Neuron (in vitro differentiated cells): Measurements from ENCODE around the gene NAB1.

Source experiments
- H2AFZ ChIP-seq: one replicate; pipeline ENCODE4 v1.6.1; 2013; ENCODE audit warnings: low read depth, mild to moderate bottlenecking, inconsistent platforms, low read length, moderate library complexity
- H3K27me3 ChIP-seq: one replicate; pipeline ENCODE4 v1.6.1; 2013; ENCODE audit warnings: low read length; ENCODE audit not compliant: insufficient read depth
- H3K36me3 ChIP-seq: one replicate; pipeline ENCODE4 v1.6.1; 2013; ENCODE audit warnings: low read length; ENCODE audit not compliant: insufficient read depth
- H3K4me1 ChIP-seq: one replicate; pipeline ENCODE4 v1.6.1; 2013; ENCODE audit warnings: low read length; ENCODE audit not compliant: insufficient read depth
- H3K4me3 ChIP-seq: 2 replicates; pipeline ENCODE4 v1.5.1; 2013; ENCODE audit warnings: mild to moderate bottlenecking, low read length, moderate library complexity
- H3K9me3 ChIP-seq: one replicate; pipeline ENCODE4 v1.6.1; 2013; ENCODE audit warnings: low read length

The NAB1 gene

GRCh38 chr2:190648289-190649034, 421 bp upstream of the NAB1 start:
- Histone ChIP-seq H3K36me3 (no peaks in the 10 kb centered on the region), H2AFZ (peak overlapping the region; percentile 99), H3K4me1 (peaks cover 4% of the 10 kb centered on the region), H3K4me3 (peak overlapping the region; percentile 73), H3K27me3 (no peaks in the 10 kb centered on the region), H3K9me3 (no peaks in the 10 kb centered on the region)

DNA sequence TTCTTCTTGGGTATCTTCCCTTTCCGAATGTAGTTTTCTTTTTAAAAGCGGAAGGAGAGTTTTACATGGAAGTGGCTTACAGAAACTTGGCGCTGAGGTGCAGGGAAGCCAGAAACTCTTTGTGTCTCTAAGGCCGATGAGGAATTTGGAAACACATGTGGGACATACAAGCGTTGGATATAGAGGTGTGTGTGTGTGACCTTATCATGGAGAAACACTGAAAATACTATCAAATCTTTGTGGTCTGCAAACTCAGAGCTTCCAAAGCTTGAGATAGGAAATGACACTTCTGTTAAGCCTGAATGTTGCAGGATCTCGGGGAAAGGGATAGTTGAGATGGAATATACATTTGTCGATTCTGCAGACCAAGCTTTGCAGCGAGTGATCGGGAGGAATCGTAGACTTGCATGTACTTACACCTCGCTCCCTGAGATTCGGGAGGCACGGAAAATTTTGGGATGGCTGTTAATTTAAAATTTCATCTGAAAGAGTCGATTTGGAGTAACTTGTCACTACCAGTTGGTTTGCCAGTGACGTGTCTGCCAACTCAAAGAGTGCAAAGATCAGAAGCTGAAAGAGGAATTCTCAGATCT, 1.0 kb downstream of the NAB1 start:
- H3K4me3 ChIP-seq, result peak overlapping the region; percentile 67
- H2AFZ ChIP-seq, result peak overlapping the region; percentile 99
- no peaks in the 10 kb centered on the region for H3K27me3 ChIP-seq

GRCh38 chr2:190651413-190651812, 2.5 kb downstream of the NAB1 start:
- no peaks in the 10 kb centered on the region for H3K9me3 ChIP-seq
- no peaks in the 10 kb centered on the region for H3K36me3 ChIP-seq
- H3K27me3 ChIP-seq, result no peaks in the 10 kb centered on the region
- H3K4me1 ChIP-seq, result peaks cover 4% of the 10 kb centered on the region
- H2AFZ ChIP-seq, result no peak overlapping the region
- no peak overlapping the region for H3K4me3 ChIP-seq

More for the DNA sequence above, 1.0 kb downstream of the NAB1 start:
- no peaks in the 10 kb centered on the region for H3K9me3 ChIP-seq
- peaks cover 4% of the 10 kb centered on the region for H3K4me1 ChIP-seq
- no peaks in the 10 kb centered on the region for H3K36me3 ChIP-seq

GRCh38 chr2:190653231-190653630, 4.3 kb downstream of the NAB1 start:
- Histone ChIP-seq H3K4me3 (no peak overlapping the region), H3K9me3 (no peaks in the 10 kb centered on the region), H3K27me3 (no peaks in the 10 kb centered on the region), H3K4me1 (peaks cover 4% of the 10 kb centered on the region), H2AFZ (no peak overlapping the region), H3K36me3 (no peaks in the 10 kb centered on the region)

DNA sequence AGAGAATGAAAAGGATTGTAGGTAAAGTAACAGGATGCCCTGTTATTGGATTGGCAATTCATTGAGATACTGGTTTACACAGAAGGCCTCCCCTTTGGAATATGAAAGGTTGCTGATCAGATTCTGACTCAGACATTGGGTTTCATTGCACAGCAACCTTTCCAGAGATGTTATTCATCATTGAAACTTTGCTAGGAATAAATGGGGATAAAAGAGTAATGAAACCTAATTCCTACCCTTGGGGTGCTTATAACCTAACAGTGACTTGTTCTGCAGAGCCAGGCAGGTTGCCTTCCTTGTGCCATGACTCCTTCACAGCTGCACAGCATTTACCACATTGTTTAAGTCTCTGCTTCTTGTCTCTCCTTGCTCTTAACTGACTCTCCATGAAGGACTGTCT, 5.0 kb downstream of the NAB1 start:
- peaks cover 1% of the 10 kb centered on the region for H3K36me3 ChIP-seq
- H3K4me1 ChIP-seq, result peaks cover 4% of the 10 kb centered on the region
- no peak overlapping the region for H2AFZ ChIP-seq
- no peak overlapping the region for H3K4me3 ChIP-seq
- no peaks in the 10 kb centered on the region for H3K27me3 ChIP-seq
- no peaks in the 10 kb centered on the region for H3K9me3 ChIP-seq

- Histone ChIP-seq H3K4me3 (no peak overlapping the region), H3K36me3 (peaks cover 7% of the 10 kb centered on the region), H3K9me3 (no peaks in the 10 kb centered on the region), H2AFZ (no peak overlapping the region), H3K4me1 (peaks cover 4% of the 10 kb centered on the region), H3K27me3 (no peaks in the 10 kb centered on the region)
Observed at GRCh38 chr2:190655113-190655512, 6.2 kb downstream of the NAB1 start.

DNA sequence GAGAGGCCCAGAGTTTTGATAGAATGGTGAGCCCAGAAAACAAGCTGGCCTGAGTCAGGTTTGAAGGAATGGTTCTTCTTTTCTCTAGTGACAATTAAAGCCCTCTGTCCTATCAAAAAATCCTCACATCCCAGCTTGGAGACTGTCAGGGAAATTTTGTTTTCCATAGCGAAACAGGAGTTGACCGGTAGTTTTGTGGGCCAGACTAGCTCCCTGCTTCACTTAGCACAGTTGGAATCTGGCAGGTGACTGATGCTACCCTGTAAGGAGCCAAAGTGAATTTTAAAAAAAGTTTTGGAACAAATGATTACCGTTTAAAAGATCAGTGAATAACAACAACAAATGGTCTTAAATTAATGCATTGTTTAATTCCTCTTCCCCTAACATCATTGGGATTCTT, 6.7 kb downstream of the NAB1 start:
- Histone ChIP-seq H3K36me3 (peaks cover 8% of the 10 kb centered on the region), H3K4me3 (no peak overlapping the region), H2AFZ (no peak overlapping the region), H3K4me1 (no peaks in the 10 kb centered on the region), H3K27me3 (no peaks in the 10 kb centered on the region), H3K9me3 (no peaks in the 10 kb centered on the region)

GRCh38 chr2:190656301-190656700, 7.4 kb downstream of the NAB1 start:
- no peaks in the 10 kb centered on the region for H3K9me3 ChIP-seq
- no peaks in the 10 kb centered on the region for H3K27me3 ChIP-seq
- H3K4me3 ChIP-seq, result no peak overlapping the region
- no peak overlapping the region for H2AFZ ChIP-seq
- H3K36me3 ChIP-seq, result peaks cover 9% of the 10 kb centered on the region
- H3K4me1 ChIP-seq, result no peaks in the 10 kb centered on the region

DNA sequence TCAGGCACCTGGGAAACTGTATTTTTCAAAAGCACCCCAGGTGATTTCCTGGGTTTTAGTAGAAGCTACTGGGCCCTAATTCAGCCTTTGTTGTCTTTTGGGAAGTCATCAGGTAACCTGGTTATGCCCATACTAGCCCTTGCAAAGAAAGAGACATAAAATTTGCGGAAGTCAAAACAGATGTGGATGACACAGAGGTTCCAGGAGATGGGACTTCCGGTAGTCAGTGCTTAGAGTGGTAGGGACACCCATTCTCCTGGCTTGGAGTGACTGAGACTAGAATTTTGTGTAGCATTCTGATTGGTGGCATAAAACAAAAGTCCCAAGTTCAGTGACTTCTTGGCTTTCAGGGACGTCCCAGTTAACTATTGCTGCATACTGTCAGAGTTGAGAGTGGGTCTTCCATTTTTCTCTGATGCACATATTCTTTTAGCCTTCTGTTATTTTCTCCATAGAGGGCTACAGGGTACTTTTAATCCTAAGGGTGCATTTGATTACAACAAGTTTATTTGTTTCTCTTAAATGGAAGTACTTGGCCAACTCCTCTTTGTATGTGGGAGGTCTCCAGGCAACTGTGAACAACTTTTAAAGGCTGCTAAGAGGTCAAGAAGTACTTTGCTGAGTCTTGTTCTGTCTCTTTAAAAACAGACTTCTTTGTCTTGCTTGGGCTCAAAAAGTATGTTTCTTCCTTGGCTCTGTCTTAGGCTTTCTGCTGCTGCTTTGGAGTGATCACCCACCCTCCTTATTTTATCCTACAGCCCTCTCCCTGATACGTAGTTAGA, 8.8 kb downstream of the NAB1 start:
- Histone ChIP-seq H3K36me3 (peaks cover 9% of the 10 kb centered on the region), H3K27me3 (no peaks in the 10 kb centered on the region), H2AFZ (no peak overlapping the region), H3K4me1 (no peaks in the 10 kb centered on the region), H3K9me3 (no peaks in the 10 kb centered on the region), H3K4me3 (no peak overlapping the region)

- H3K4me3 ChIP-seq, result no peak overlapping the region
- peaks cover 9% of the 10 kb centered on the region for H3K36me3 ChIP-seq
- no peaks in the 10 kb centered on the region for H3K27me3 ChIP-seq
- no peaks in the 10 kb centered on the region for H3K9me3 ChIP-seq
- no peak overlapping the region for H2AFZ ChIP-seq
- no peaks in the 10 kb centered on the region for H3K4me1 ChIP-seq
Observed at GRCh38 chr2:190659553-190659952, 10.7 kb downstream of the NAB1 start.

GRCh38 chr2:190662754-190663153, 13.9 kb downstream of the NAB1 start:
- no peaks in the 10 kb centered on the region for H3K27me3 ChIP-seq
- no peak overlapping the region for H2AFZ ChIP-seq
- H3K36me3 ChIP-seq, result peaks cover 10% of the 10 kb centered on the region
- H3K4me3 ChIP-seq, result no peak overlapping the region
- H3K9me3 ChIP-seq, result peaks cover 2% of the 10 kb centered on the region
- no peaks in the 10 kb centered on the region for H3K4me1 ChIP-seq

DNA sequence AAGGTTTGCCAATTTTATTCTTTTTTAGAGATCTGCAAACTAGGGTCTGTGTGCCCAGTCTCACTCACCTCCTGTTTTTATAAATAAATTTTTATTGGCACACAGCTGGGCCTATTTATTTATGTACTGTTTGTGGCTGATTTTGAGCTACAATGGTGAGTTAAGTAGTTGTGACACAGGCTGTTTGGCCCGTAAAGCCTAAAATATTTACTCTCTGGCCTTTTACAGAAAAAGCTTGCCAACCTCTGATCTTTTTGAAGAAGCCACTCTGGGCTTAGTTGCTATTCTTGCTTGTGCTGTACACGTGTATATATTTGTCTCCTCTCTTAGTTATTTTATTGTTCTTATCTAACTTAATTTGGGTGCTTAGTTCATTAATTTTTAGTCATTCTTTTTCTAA, 14.5 kb downstream of the NAB1 start:
- no peak overlapping the region for H3K4me3 ChIP-seq
- H3K27me3 ChIP-seq, result no peaks in the 10 kb centered on the region
- no peak overlapping the region for H2AFZ ChIP-seq
- no peaks in the 10 kb centered on the region for H3K4me1 ChIP-seq
- H3K36me3 ChIP-seq, result peaks cover 10% of the 10 kb centered on the region
- peaks cover 2% of the 10 kb centered on the region for H3K9me3 ChIP-seq

GRCh38 chr2:190663839-190664238, 15.0 kb downstream of the NAB1 start:
- Histone ChIP-seq H3K4me1 (no peaks in the 10 kb centered on the region), H3K27me3 (no peaks in the 10 kb centered on the region), H3K36me3 (peaks cover 10% of the 10 kb centered on the region), H2AFZ (no peak overlapping the region), H3K9me3 (peaks cover 2% of the 10 kb centered on the region), H3K4me3 (no peak overlapping the region)
